GM06990 (cell line): Measurements from ENCODE around the gene PAM16.

ENCODE experiments used
- DNase-seq: peaks from one replicate; pipeline ENCODE4 v3.0.0-alpha.2; 2011; ENCODE audit not compliant: insufficient read length; ENCODE audit errors: extremely low read depth
- H3K27me3 ChIP-seq: replicated peaks from 2 replicates; pipeline ENCODE4 v1.6.0; 2011; ENCODE audit warnings: low read length; ENCODE audit not compliant: control insufficient read depth, insufficient read depth
- H3K36me3 ChIP-seq: 2 replicates; pipeline ENCODE4 v1.5.1; 2011; ENCODE audit warnings: low read length; ENCODE audit not compliant: control insufficient read depth, insufficient read depth
- H3K4me3 ChIP-seq: replicated peaks from 2 replicates; pipeline ENCODE4 v1.5.1; 2011; ENCODE audit warnings: low read depth, mild to moderate bottlenecking, control low read depth, low read length
- CTCF ChIP-seq: IDR thresholded peaks from 2 replicates; pipeline ENCODE4 v1.5.1; 2011; ENCODE audit warnings: low read length, control low read depth, mild to moderate bottlenecking, inconsistent platforms; ENCODE audit not compliant: insufficient read depth, poor library complexity, severe bottlenecking

Gene PAM16

GRCh38 chr16:4377573-4378154 lies 26.5 kb upstream of the PAM16 start:
- DNase-seq, result no peak
- no peak for TF ChIP-seq CTCF
- H3K36me3 ChIP-seq, result peaks cover 12% of the 10 kb centered on the region

GRCh38 chr16:4376893-4377572 lies 25.9 kb upstream of the PAM16 start:
- DNase-seq, result no peak
- H3K36me3 ChIP-seq, result peaks cover 10% of the 10 kb centered on the region

More at GRCh38 chr16:4377573-4378154, 26.5 kb upstream of the PAM16 start:
- Histone ChIP-seq H3K4me3 (no peak overlapping the region), H3K27me3 (no peaks in the 10 kb centered on the region)

GRCh38 chr16:4376126-4376892 lies 25.2 kb upstream of the PAM16 start:
- Histone ChIP-seq H3K27me3 (no peaks in the 10 kb centered on the region; the same call in 1 of the 2 replicates), H3K4me3 (no peak overlapping the region), H3K36me3 (peaks cover 8% of the 10 kb centered on the region)
- DNase-seq, result no peak
- no peak for TF ChIP-seq CTCF

More at GRCh38 chr16:4376893-4377572, 25.9 kb upstream of the PAM16 start:
- H3K27me3 ChIP-seq, result no peaks in the 10 kb centered on the region; the same call in 1 of the 2 replicates
- H3K4me3 ChIP-seq, result no peak overlapping the region
- no peak for TF ChIP-seq CTCF

GRCh38 chr16:4375717-4376116 lies 24.6 kb upstream of the PAM16 start:
- no peak for TF ChIP-seq CTCF
- no peak overlapping the region for H3K4me3 ChIP-seq
- no peaks in the 10 kb centered on the region; the same call in 1 of the 2 replicates for H3K27me3 ChIP-seq
- peaks cover 5% of the 10 kb centered on the region for H3K36me3 ChIP-seq
- no peak for DNase-seq

- DNase-seq, result no peak
- H3K36me3 ChIP-seq, result peaks cover 3% of the 10 kb centered on the region
- H3K27me3 ChIP-seq, result no peaks in the 10 kb centered on the region; the same call in 1 of the 2 replicates
- TF ChIP-seq CTCF, result no peak
- H3K4me3 ChIP-seq, result no peak overlapping the region
These were observed 23.0 kb upstream of the PAM16 start for GRCh38 chr16:4373909-4374742.
